Glutamatergic neuron (in vitro differentiated cells): Measurements from ENCODE around the gene KLHL40. TPM values are rescaled to one million over a fixed set of nuclear protein-coding genes. Genes with fewer than 3 reads are reported as not detected.

Experiments
- DNase-seq: peaks from one replicate; pipeline ENCODE4 v3.0.0; 2022
- H3K27ac Mint-ChIP-seq: one replicate; pipeline ENCODE4 v1.8.0; 2020; ENCODE audit warnings: mild to moderate bottlenecking, mixed read lengths, inconsistent platforms; ENCODE audit not compliant: unreplicated experiment
- H3K27me3 Mint-ChIP-seq: one replicate; pipeline ENCODE4 v1.8.0; 2020; ENCODE audit warnings: mild to moderate bottlenecking, moderate library complexity, mixed read lengths, inconsistent platforms; ENCODE audit not compliant: unreplicated experiment
- H3K36me3 Mint-ChIP-seq: one replicate; pipeline ENCODE4 v1.8.0; 2020; ENCODE audit warnings: mild to moderate bottlenecking, mixed read lengths, inconsistent platforms; ENCODE audit not compliant: unreplicated experiment
- H3K4me1 Mint-ChIP-seq: one replicate; pipeline ENCODE4 v1.8.0; 2020; ENCODE audit warnings: mild to moderate bottlenecking, low read depth, mixed read lengths, inconsistent platforms; ENCODE audit not compliant: unreplicated experiment
- H3K4me3 Mint-ChIP-seq: one replicate; pipeline ENCODE4 v1.8.0; 2020; ENCODE audit warnings: mild to moderate bottlenecking, mixed read lengths, inconsistent platforms; ENCODE audit not compliant: unreplicated experiment
- H3K9me3 Mint-ChIP-seq: one replicate; pipeline ENCODE4 v1.8.0; 2020; ENCODE audit warnings: mild to moderate bottlenecking, moderate library complexity, mixed read lengths, inconsistent platforms; ENCODE audit not compliant: unreplicated experiment
- total RNA-seq: library from RNA; stranded (reverse); fragmentation: NEBNext Ultra II Directional; extraction: Animal tissue kit (Norgen Biotek cat#: 25700); gene quantifications from one replicate; pipeline ENCODE4 v1.2.1, GENCODE V29; 2021; ENCODE audit not compliant: unreplicated experiment
- TF ChIP-seq, protein P1 (sequence below): fragments of 200-600 bp; sonication (generic); IDR thresholded peaks from one replicate; pipeline ENCODE4 v1.5.0; 2021; ENCODE audit not compliant: partially characterized antibody, unreplicated experiment

Gene KLHL40
- total RNA-seq, 1 donor from 2014 or later = 0.44 TPM

DNA sequence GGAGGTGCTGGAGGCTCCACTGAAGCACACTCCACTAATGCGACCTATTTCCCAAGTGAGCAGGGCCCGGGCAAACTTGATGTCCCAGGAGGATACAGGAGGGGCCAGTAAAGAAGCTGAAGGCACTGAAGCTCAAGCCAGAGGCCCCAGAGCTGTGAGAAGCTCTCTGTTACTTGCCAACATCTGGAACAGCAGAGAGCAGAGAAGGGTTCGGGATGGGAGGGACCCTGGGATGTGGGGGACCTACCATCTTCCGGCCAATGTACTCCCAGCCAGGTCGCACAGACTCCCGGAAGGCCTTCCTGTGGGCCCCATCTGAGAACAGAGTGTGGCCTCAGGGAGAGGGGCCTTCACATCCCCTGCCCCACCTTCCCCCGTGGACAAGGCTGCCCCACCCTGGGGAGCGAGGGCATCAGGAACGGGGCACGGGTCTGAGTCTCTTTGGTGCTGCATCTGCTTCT lies 14.2 kb downstream of the KLHL40 start:
- Mint-ChIP-seq H3K27ac (peak overlapping the region; percentile 11), H3K36me3 (no peaks in the 10 kb centered on the region), H3K4me3 (no peak overlapping the region), H3K27me3 (peaks cover 18% of the 10 kb centered on the region), H3K9me3 (peaks cover 14% of the 10 kb centered on the region), H3K4me1 (peaks cover 20% of the 10 kb centered on the region)
- DNase-seq = no peak
- TF ChIP-seq, protein P1, sequence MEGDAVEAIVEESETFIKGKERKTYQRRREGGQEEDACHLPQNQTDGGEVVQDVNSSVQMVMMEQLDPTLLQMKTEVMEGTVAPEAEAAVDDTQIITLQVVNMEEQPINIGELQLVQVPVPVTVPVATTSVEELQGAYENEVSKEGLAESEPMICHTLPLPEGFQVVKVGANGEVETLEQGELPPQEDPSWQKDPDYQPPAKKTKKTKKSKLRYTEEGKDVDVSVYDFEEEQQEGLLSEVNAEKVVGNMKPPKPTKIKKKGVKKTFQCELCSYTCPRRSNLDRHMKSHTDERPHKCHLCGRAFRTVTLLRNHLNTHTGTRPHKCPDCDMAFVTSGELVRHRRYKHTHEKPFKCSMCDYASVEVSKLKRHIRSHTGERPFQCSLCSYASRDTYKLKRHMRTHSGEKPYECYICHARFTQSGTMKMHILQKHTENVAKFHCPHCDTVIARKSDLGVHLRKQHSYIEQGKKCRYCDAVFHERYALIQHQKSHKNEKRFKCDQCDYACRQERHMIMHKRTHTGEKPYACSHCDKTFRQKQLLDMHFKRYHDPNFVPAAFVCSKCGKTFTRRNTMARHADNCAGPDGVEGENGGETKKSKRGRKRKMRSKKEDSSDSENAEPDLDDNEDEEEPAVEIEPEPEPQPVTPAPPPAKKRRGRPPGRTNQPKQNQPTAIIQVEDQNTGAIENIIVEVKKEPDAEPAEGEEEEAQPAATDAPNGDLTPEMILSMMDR = no peak

DNA sequence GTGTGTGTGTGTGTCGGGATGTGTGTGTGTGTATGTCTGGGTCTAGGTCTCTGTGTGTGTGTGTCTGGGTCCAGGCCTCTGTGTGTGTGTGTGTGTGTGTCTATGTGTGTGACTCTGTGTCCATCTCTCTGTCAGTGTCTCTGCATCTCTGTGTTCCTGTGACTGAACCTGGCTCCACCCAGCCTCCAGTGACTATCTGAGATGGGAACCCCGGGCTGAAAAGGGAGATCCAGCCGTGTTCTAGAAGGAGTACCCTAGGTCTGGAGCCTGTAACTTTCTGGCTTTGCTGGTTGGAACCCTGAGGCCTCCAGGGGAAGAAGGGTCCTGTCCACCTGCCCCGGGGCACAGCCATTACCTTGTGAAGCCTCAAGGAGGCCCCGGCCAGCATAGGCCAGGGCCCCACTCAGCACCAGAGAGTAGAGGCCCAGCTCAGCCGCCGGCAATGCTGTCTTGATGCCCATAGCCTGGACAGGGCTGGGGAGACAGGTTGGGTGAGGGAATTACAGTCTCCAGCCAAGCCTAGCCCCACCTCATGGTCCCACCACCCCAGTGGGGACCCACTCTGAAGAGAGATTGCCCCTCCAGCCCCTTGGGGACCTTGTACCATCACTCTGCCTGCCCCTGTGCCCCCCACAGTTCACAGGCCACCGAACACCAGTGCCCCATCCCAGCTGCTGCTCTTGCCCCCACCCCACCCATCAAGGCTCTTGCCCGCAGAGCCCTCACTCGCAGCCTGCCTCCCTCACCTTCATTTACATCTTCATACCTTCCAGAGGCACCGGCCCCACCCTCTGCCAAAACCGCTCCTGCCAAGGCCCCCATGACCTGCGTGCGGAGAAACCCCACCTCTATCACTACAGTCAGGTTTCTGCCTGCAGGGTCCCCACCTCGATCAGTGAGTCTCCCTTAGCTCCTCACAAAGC lies 15.3 kb downstream of the KLHL40 start:
- H3K4me1 Mint-ChIP-seq = peaks cover 20% of the 10 kb centered on the region
- peaks cover 18% of the 10 kb centered on the region for H3K27me3 Mint-ChIP-seq
- no peaks in the 10 kb centered on the region for H3K36me3 Mint-ChIP-seq
- TF ChIP-seq, protein P1 = no peak
- H3K4me3 Mint-ChIP-seq = peak overlapping the region; percentile 7
- DNase-seq = no peak
- H3K27ac Mint-ChIP-seq = peak overlapping the region; percentile 79
- peaks cover 16% of the 10 kb centered on the region for H3K9me3 Mint-ChIP-seq

DNA sequence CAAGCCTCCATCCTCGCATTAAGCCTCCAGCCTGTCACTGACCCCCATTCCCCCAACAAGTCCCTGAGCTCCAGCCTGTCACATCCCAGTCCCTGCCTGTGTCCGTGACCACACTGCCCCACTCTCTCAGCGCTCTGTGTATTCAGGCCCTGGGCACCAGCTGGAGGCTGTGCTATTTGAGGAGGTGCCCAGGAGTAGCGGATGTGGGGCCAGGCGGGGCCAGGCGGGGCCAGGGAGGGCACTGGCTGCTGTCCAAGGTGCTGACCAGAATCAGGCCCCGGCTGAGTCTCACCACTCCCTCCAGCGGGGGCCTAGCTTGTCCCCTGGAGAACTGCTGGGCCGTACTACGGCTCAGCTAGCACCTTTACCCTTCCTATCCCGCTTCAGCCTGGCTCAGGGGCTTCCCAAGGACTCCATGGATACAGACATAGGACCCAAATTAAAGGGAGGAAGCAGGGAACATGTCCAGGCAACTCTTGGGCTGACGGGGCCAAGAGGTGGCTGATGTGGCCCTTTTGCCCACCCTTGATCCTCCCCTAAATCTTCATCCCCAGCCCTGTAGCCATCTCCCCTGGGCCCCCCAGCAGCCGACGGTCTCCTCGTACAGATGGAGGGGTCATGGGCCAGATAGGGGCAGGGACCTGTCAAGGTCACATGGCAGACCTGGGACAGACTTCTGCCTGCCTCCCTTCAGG lies 16.2 kb downstream of the KLHL40 start:
- Mint-ChIP-seq H3K9me3 (peaks cover 16% of the 10 kb centered on the region), H3K27ac (peak overlapping the region; percentile 79), H3K36me3 (no peaks in the 10 kb centered on the region), H3K4me3 (no peak overlapping the region), H3K4me1 (peaks cover 20% of the 10 kb centered on the region), H3K27me3 (peaks cover 18% of the 10 kb centered on the region)
- no peak for DNase-seq
- TF ChIP-seq, protein P1 = no peak

DNA sequence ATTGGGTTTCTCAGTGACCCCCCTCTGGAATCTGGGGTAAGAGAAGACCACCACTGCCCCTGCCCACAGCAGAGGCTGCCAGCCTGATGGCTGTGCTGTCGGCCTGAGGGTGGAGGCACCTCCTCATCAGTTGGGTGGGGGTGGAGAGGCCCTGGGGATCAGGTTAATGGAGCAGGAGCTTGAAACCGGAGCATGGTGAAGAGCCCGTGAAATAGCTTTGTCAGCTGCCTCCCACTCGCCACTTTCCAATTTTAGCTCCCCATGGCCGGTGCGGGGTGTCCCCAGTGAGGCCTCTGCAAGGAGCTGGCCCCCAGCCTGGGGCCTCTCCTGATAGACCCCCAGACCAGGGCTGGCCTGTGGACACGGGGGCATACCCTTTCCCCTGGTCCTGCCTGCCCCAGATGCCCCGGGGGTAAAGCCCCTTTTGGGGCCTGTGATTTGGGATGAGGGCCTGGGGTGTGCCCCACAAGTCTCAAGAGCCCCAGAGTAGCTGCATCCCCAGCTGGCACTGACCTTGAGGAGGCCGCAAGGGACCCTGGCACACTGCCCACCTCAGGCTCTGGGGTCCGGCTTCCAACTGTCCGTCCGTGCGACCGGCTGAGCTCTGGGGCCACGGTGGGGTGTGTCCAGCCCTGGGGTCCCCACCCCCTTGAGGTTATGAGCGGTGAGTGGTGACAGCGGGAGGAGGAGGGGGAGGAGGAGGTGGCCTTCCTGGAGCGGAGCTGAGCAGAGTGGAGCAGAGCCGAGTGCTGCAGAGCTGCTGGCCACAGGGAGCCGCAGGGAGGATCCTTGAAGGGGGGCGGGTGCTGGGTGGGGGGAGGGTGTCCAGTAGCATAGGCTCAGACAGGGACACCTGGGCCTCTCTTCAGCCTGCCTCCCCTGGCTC lies 17.0 kb downstream of the KLHL40 start, which contains the start of gene HHATL:
HHATL (minus strand) TSS at position 733 of the 886 bp plus-strand sequence. CDS start 1,972 bp downstream, outside the sequence.
- Mint-ChIP-seq H3K27me3 (peaks cover 17% of the 10 kb centered on the region), H3K4me3 (peak within 1 kb of the TSS; percentile 25), H3K27ac (peak within 1 kb of the TSS; percentile 53), H3K36me3 (no peaks in the 10 kb centered on the region), H3K4me1 (peaks cover 20% of the 10 kb centered on the region), H3K9me3 (peaks cover 17% of the 10 kb centered on the region)
- DNase-seq = no peak
- TF ChIP-seq, protein P1 = no peak
